ENCODE measurements around the gene MAEA. TPM values are rescaled to one million over a fixed set of nuclear protein-coding genes. Genes with fewer than 3 reads are reported as not detected.

Gene MAEA
- polyA plus RNA-seq, 2 of the 4 experiments (the other 2 are of a cell fraction), result 46.1 to 58.4 TPM

DNA sequence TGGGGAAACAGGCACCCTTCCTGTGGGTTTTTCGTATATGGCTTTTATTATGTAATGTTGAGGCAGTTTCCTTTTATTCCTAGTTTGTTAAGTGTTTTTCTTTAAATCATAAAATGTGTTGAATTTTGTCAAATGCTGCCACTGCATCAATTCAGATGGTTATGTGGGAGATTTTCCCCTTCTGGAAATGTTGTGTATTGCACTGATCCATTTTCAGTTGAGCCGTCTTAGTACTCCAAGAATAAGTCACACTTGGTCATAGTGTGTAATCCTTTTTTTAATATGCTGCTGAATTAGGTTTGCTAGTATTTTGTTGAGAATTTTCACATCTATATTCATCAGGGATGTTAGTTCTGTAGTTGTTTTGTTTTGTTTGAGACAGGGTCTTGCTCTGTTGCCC is 31.2 kb upstream of the MAEA start (continued):
- TF ChIP-seq, protein P1, sequence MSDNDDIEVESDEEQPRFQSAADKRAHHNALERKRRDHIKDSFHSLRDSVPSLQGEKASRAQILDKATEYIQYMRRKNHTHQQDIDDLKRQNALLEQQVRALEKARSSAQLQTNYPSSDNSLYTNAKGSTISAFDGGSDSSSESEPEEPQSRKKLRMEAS (IDR thresholded peaks at IDR 0.05), result no peak
- TF ChIP-seq CBX8 (IDR thresholded peaks at IDR 0.05), result no peak

DNA sequence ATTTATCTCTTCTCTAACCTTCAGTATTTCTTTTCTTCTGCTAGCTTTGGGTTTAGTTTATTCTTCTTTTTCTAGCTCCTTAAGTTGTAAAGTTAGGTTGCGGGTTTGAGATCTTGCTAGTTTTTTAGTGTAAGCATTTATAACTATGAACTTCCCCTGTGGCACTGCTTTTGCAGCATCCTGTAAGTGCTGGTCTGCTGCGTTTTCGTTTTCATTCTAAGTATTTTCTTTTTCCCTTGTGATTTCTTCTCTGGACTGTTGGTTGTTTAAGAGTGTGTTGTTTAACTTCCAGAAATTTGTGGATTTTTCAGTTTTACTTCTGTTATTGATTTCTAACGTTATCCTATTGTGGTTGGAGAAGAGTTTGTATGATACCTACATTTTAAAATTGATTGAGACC is 29.7 kb upstream of the MAEA start:
- H3K4me1 ChIP-seq, result no peaks in the 10 kb centered on the region
- no peak for DNase-seq (ENCODE audit: low read depth in 1 of 2, low spot score in 1 of 2)
- WGBS (ENCODE audit: missing lambda C conversion rate), result 33% methylated on average over 4 of the region's 4 CpGs
- no peak for FAIRE-seq
- H3K27ac ChIP-seq, result no peak overlapping the region
- H3K4me3 ChIP-seq, result no peak overlapping the region
- TF ChIP-seq MAZ (IDR thresholded peaks at IDR 0.05; ENCODE audit: borderline replicate concordance, low read depth, low read length) (no peak), HDAC2 (IDR thresholded peaks at IDR 0.05) (no peak), CHD2 (IDR thresholded peaks at IDR 0.05; ENCODE audit: low read length, partially characterized antibody) (no peak), CHD4 (IDR thresholded peaks at IDR 0.05; ENCODE audit: borderline replicate concordance) (no peak), FOSB (CRISPR knock-in tag; IDR thresholded peaks at IDR 0.05) (no peak), ZFP36 (IDR thresholded peaks at IDR 0.05; ENCODE audit: borderline replicate concordance, partially characterized antibody) (no peak), PHF8 (IDR thresholded peaks at IDR 0.05; ENCODE audit: borderline replicate concordance, low read depth) (no peak), SMC3 (IDR thresholded peaks at IDR 0.05) (no peak)
- TF ChIP-seq, protein P2, sequence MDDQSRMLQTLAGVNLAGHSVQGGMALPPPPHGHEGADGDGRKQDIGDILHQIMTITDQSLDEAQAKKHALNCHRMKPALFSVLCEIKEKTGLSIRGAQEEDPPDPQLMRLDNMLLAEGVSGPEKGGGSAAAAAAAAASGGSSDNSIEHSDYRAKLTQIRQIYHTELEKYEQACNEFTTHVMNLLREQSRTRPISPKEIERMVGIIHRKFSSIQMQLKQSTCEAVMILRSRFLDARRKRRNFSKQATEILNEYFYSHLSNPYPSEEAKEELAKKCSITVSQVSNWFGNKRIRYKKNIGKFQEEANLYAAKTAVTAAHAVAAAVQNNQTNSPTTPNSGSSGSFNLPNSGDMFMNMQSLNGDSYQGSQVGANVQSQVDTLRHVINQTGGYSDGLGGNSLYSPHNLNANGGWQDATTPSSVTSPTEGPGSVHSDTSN (IDR thresholded peaks at IDR 0.05), result no peak
- TF ChIP-seq, protein P3, sequence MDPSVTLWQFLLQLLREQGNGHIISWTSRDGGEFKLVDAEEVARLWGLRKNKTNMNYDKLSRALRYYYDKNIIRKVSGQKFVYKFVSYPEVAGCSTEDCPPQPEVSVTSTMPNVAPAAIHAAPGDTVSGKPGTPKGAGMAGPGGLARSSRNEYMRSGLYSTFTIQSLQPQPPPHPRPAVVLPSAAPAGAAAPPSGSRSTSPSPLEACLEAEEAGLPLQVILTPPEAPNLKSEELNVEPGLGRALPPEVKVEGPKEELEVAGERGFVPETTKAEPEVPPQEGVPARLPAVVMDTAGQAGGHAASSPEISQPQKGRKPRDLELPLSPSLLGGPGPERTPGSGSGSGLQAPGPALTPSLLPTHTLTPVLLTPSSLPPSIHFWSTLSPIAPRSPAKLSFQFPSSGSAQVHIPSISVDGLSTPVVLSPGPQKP (IDR thresholded peaks at IDR 0.05; ENCODE audit: low read depth, low read length), result no peak
- peaks cover 16% of the 10 kb centered on the region; the same call in 2 of the 3 replicates for H3K9me3 ChIP-seq
- ChIA-PET POLR2A (no interaction called here), CTCF (no interaction called here)
- no peak overlapping the region for H3K4me2 ChIP-seq
- ATAC-seq, result no peak

DNA sequence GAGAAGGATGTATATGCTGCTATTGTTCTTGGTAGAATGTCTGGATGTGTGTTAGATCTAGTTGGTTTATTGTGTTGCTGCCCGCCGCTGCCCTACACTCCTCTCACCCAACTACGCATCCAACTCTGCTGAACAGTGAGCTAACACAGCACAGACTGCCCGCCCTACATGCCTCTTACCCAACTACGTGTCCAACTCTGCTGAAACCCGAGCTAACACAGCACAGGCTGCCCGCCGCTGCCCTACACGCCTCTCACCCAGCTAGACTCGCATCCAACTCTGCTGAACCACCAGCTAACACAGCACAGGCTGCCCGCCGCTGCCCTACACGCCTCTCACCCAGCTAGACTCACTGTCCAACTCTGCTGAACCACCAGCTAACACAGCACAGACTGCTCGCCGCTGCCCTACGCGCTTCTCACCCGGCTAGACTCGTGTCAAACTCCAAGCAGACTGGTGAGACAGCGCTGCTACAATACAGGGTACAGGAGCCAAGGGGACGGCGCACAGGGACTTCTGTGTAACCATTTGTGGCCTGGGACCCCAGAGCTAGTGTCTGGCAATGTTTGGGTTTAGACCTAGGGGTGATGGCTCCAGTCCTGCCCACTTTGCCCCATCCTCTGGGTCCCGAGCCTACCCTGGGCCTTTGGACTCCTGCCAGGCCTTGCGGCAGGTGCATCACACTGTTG is 29.1 kb upstream of the MAEA start:
- no peaks in the 10 kb centered on the region for H3K4me1 ChIP-seq
- CTCF ChIA-PET, result no interaction called here
- no peak for TF ChIP-seq JUN (IDR thresholded peaks at IDR 0.05)
- TF ChIP-seq JUNB (IDR thresholded peaks at IDR 0.05), result no peak
- no peak for TF ChIP-seq ZSCAN20 (CRISPR knock-in tag; IDR thresholded peaks at IDR 0.05)
- TF ChIP-seq HOXA7 (CRISPR knock-in tag; IDR thresholded peaks at IDR 0.05), result no peak
- no peak for TF ChIP-seq NR3C1 (IDR thresholded peaks at IDR 0.05)
- TF ChIP-seq MAFK (IDR thresholded peaks at IDR 0.05; ENCODE audit: partially characterized antibody), result no peak
- TF ChIP-seq, protein P4, sequence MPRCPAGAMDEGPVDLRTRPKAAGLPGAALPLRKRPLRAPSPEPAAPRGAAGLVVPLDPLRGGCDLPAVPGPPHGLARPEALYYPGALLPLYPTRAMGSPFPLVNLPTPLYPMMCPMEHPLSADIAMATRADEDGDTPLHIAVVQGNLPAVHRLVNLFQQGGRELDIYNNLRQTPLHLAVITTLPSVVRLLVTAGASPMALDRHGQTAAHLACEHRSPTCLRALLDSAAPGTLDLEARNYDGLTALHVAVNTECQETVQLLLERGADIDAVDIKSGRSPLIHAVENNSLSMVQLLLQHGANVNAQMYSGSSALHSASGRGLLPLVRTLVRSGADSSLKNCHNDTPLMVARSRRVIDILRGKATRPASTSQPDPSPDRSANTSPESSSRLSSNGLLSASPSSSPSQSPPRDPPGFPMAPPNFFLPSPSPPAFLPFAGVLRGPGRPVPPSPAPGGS (IDR thresholded peaks at IDR 0.05), result no peak
- no peak for TF ChIP-seq NFE2L2 (conservative IDR thresholded peaks at IDR 0.05; ENCODE audit: low read length)
- no peak for TF ChIP-seq BHLHE40 (IDR thresholded peaks at IDR 0.05; ENCODE audit: low read depth, low read length)
- no peak for TF ChIP-seq EHMT2 (IDR thresholded peaks at IDR 0.05; ENCODE audit: low read depth)
- POLR2A ChIA-PET, result no interaction called here
- ATAC-seq, result no peak
- no peak for DNase-seq (ENCODE audit: low read depth in 1 of 2, low spot score in 1 of 2)
- H3K4me3 ChIP-seq, result no peak overlapping the region
- WGBS (ENCODE audit: missing lambda C conversion rate), result 64% methylated on average over 17 of the region's 24 CpGs
- H3K27ac ChIP-seq, result no peak overlapping the region
- no peak for FAIRE-seq
- H3K9me3 ChIP-seq, result peaks cover 10% of the 10 kb centered on the region; the same call in 2 of the 3 replicates
- no peak overlapping the region for H3K4me2 ChIP-seq

All from A549 (cell line).